Epithelial cell of prostate (primary cell): ENCODE data around the gene RDM1.

ENCODE experiments used
- DNase-seq: peaks from one replicate; pipeline ENCODE4 v3.0.0-alpha.2; 2011; ENCODE audit warnings: low read depth, low spot score
- H3K27ac ChIP-seq: fragments of 450-650 bp; 2 replicates; pipeline ENCODE4 v1.5.1; 2017; ENCODE audit warnings: mild to moderate bottlenecking

The RDM1 gene

GRCh38 chr17:35876534-35876933 is 54.0 kb downstream of the RDM1 start:
- no peak overlapping the region for H3K27ac ChIP-seq
- no peak for DNase-seq

GRCh38 chr17:35875800-35876139 is 54.8 kb downstream of the RDM1 start:
- H3K27ac ChIP-seq = no peak overlapping the region
- DNase-seq = no peak

GRCh38 chr17:35875072-35875799 is 55.3 kb downstream of the RDM1 start:
- DNase-seq = no peak
- no peak overlapping the region for H3K27ac ChIP-seq

- no peak overlapping the region for H3K27ac ChIP-seq
- no peak for DNase-seq
These were observed 58.2 kb downstream of the RDM1 start for GRCh38 chr17:35872196-35872980.

- no peak overlapping the region for H3K27ac ChIP-seq
- DNase-seq = no peak
These were observed 59.4 kb downstream of the RDM1 start for GRCh38 chr17:35870906-35871819.

GRCh38 chr17:35868737-35869136 is 61.8 kb downstream of the RDM1 start, which contains the start of gene HEATR9:
HEATR9 (minus strand) TSS chr17:35868891; CDS start chr17:35868742, 149 bp downstream.
- no peak within 1 kb of the TSS for H3K27ac ChIP-seq
- DNase-seq = no peak
